Stimulated activated naive CD4-positive, alpha-beta T cell treated with Interleukin-2 at 50 U/mL for 16 hours (primary cell): ENCODE data around the gene LRBA.
"Not testable (repeated sequence)": the region's sequence is repeated elsewhere in the genome, so short reads cannot be mapped to it uniquely, and the experiment has no call there.

ENCODE experiments used
- DNase-seq: peaks from one replicate; lab custom pipeline; 2025; lab: John Stamatoyannopoulos, UW

LRBA gene, protein sequence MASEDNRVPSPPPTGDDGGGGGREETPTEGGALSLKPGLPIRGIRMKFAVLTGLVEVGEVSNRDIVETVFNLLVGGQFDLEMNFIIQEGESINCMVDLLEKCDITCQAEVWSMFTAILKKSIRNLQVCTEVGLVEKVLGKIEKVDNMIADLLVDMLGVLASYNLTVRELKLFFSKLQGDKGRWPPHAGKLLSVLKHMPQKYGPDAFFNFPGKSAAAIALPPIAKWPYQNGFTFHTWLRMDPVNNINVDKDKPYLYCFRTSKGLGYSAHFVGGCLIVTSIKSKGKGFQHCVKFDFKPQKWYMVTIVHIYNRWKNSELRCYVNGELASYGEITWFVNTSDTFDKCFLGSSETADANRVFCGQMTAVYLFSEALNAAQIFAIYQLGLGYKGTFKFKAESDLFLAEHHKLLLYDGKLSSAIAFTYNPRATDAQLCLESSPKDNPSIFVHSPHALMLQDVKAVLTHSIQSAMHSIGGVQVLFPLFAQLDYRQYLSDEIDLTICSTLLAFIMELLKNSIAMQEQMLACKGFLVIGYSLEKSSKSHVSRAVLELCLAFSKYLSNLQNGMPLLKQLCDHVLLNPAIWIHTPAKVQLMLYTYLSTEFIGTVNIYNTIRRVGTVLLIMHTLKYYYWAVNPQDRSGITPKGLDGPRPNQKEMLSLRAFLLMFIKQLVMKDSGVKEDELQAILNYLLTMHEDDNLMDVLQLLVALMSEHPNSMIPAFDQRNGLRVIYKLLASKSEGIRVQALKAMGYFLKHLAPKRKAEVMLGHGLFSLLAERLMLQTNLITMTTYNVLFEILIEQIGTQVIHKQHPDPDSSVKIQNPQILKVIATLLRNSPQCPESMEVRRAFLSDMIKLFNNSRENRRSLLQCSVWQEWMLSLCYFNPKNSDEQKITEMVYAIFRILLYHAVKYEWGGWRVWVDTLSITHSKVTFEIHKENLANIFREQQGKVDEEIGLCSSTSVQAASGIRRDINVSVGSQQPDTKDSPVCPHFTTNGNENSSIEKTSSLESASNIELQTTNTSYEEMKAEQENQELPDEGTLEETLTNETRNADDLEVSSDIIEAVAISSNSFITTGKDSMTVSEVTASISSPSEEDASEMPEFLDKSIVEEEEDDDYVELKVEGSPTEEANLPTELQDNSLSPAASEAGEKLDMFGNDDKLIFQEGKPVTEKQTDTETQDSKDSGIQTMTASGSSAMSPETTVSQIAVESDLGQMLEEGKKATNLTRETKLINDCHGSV (N-terminal part only)

DNA sequence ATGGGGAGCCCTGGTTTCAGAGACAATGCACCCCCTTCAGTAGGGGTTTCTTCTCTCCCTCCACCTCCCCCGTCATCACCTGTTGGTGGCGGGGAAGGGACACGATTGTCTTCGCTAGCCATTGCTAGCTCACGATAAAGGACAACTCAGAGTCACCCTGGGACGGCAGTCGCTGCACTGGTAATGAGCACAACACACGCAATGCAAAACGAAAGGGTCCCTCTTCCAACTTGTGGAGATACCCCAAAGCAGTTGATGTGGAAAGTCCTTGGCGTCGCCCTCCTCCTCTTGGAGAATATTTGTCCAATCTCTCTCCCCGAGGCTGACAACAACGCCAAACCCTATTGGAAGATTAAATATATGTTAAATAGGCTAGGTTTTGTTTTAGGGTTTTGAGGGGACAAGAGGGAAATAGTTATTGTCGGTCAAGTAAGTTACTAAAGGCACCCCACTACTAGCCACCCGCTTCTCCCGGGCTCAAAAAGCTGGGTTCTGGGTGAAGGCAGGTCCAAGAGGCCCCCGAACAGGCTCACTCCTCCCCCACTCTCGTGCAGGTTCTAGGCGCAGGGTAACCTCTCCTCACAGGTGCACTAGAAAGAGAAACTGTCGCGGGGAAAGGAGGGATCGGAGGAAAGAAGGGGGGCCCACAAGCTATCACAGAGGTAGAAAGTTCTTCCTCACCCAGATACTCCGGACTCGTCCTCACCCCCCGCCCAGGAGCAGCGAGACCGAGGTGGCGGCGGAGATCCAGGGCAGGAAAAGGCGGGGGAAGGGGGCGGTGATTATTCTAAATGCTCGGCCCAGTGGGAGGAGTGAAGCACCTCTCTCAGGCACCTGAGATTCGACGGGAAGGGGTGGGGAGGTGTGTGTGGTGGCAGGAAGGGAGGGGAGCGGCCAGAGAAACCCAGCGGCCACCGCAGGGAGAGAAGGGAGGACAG is at the start of gene LRBA:
TSS of gene LRBA (minus strand) at position 764 of the 938 bp plus-strand sequence. CDS start at position 122, 642 bp downstream.
- DNase-seq = peak; percentile 83

GRCh38 chr4:151063143-151063542 is 48.1 kb upstream of the LRBA start:
- DNase-seq = not testable (repeated sequence)

DNA sequence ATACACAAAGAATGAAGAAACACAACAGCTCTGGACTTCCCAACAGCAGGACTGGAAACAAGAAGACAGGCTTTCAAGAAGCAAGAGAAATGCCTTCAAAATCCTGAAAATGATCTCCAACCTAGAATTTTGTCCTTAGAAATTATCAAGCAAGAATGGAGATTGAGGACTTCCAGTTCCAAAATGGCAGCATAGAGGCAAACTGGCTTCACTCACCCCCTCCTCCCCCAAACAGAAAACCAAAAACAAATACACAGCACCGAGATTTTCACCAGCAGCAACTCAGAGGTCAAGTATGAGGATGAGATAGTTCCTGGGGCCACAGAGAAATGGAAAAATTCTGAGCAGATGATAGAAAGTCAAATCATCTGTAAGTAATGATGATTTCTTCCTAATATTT is 40.5 kb upstream of the LRBA start:
- DNase-seq = no peak

- DNase-seq = no peak
Observed at GRCh38 chr4:151052785-151053184, 37.7 kb upstream of the LRBA start.

DNA sequence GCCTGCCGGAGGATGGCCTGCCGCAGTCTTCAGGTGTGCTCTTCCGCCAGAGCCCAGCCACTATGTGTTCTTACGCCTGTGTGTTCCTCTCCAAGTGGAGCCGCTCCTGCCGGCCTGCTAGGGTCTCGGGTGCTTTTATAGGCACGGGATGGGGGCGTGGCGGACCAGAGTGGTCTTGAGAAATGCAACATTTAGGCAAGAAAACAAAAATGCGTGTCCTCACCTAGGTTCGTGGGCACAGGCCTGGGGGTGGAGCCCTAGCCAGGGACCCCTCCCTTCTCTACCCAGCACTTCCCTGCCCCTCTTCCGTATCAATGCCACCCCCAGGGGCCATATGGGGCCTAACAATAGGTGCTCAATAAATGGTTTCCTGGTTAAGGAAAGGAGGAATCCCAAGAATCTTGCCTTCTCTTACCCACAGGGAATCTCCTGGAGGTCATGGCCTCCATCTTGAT is 34.4 kb upstream of the LRBA start:
- DNase-seq = no peak

GRCh38 chr4:151048913-151049312 is 33.8 kb upstream of the LRBA start:
- DNase-seq = no peak

- no peak for DNase-seq
Observed at GRCh38 chr4:151046609-151047008, 31.5 kb upstream of the LRBA start.

GRCh38 chr4:151045907-151046306 is 30.8 kb upstream of the LRBA start:
- no peak for DNase-seq

GRCh38 chr4:151043803-151044515 is 28.9 kb upstream of the LRBA start:
- DNase-seq = no peak

DNA sequence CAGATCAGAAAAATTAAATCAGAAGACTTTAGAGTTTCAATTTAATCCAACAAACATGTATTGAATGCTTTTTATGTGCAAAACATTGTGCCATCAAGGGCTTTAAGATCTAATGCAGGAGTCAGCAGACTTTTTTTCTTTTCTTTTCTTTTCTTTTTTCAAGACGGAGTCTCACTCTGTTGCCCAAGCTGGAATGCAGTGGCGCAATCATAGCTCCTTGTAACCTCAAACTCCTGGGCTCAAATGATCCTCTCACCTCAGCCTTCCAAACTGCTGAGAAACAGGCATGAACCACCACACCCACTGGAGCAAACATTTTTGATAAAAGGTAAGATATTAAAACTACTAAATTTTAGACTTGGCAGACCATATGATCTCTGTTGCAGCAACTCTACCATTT is 24.6 kb upstream of the LRBA start:
- DNase-seq = no peak

DNA sequence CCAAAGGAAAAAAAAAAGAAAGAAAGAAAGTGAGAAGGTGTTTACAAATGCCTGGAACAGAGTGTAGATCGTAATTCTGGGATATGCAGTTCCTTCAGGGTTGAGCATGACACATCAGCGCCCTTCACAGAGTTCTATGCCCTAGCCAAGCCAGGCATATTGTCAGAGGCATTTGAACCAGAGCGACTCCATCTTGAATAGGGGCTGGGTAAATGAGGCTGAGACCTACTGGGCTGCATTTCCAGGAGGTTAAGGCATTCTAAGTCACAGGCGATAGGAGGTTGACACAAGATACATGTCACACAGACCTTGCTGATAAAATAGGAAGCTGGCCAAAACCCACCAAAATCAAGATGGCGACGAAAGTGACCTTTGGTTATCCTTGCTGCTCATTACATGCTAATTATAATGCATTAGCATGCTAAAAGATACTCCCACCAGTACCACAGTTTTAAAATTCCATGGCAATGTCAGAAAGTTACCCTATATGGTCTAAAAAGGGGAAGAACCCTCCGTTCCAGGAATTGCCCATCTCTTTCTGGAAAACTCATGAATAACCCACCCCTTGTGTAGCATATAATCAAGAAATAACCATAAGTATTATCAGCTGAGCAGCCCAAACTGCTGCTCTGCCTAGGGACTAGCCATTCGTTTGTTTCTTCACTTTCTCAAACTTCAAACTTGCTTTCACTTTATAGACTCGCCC is 23.5 kb upstream of the LRBA start:
- DNase-seq = no peak

GRCh38 chr4:151035911-151036310 is 20.8 kb upstream of the LRBA start:
- DNase-seq = no peak

GRCh38 chr4:151035328-151035727 is 20.2 kb upstream of the LRBA start:
- no peak for DNase-seq

- no peak for DNase-seq
Observed at GRCh38 chr4:151034829-151035228, 19.7 kb upstream of the LRBA start.

DNA sequence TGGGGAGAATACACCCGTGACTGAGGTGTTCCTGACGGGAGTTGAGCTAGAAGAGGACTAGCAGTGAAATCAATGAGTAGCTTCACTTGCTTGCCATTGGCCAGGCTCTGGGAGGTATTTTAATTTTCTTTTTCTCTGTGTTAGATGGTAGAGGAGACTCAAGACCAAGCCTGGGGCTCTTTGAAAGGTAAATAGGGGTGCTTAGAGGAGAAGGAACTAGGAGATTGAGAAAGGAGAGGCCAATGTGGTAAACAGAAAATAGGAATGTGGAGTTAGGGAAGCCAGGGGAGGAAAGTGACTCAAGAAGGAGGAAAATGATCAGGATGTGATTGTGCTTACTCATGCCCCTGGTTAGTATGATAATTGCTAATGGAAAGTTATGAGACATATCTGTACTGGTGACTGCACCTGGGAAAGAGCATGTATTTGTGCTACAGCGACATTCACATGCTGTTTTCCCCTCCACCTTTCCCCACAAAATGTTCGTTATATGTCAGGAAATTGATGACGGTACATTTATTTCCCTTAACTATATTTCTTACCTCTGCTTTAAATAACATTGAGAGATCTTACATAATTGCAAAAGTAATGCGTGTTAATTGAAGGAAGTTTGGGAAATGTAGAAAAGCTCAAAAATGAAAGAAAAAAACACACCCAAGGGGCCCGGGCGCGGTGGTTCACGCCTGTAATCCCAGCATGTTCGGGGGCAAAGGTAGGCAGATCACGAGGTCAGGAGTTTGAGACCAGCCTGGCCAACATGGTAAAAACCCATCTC is 16.9 kb upstream of the LRBA start:
- no peak for DNase-seq

DNA sequence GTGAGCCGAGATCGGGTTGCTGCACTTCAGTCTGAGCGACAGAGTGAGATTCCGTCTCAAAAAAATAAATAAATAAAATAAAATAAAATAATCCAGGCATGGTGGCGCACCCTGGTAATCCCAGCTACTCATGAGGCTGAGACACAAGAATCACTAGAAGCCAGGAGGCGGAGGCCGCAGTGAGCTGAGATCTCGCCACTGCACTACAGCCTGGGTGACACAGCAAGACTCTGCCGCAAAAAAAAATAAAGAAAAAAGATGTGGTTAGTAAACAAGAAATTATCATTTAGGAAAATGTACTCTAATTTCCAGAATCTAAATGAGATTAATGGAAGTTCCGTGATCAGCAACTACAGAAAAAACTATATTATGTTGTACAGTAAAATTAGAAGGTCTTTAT is 14.5 kb upstream of the LRBA start:
- DNase-seq = peak; percentile 54

GRCh38 chr4:151029006-151029405 is 13.9 kb upstream of the LRBA start:
- not testable (repeated sequence) for DNase-seq

DNA sequence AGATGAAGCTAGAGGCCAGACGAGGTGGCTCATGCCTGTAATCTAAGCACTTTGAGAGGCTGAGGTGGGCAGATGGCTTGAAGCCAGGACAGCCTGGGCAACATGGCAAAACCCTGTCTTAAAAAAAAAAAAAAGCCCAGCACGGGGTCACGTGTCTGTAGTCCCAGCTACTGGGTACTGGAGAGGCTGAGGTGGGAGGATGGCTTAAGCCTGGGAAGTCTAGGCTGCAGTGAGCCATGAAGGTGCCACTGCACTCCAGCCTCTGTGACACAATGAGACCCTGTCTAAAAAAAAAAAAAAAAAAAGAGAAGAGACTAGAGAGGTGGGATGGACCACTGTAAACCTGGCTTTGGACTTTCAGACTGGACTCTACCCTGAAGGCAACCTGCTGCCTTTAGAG is 10.7 kb upstream of the LRBA start:
- DNase-seq = no peak

DNA sequence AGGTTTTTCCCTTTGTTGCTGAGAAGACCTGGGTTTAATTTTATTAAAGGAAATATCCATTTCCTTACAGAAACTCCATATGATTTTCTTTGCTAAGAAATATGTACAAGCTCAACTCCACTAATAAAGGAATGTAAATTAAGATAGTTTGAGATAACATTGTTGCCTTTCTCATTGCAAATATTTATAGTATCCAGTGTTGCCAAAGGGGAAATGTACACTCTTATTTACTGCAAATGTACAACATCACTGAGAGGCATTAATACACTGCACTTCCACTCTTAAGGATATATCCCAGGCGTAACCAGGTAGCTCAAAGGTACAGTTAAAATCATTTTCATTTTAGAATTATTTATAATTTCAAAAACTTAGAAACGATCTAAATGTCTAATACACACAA is 7.5 kb upstream of the LRBA start:
- DNase-seq = no peak
